Nephron progenitor cell (in vitro differentiated cells): ENCODE data around the gene PDE4C.

Source experiments
- DNase-seq: peaks from one replicate; pipeline ENCODE4 v3.0.0; 2021
- H3K27ac Mint-ChIP-seq: 2 replicates; pipeline ENCODE4 v1.8.0; 2021; ENCODE audit warnings: mild to moderate bottlenecking, moderate library complexity, mixed read lengths
- H3K27me3 Mint-ChIP-seq: 2 replicates; pipeline ENCODE4 v1.8.0; 2021; ENCODE audit warnings: mild to moderate bottlenecking, low read depth, mixed read lengths; ENCODE audit not compliant: poor library complexity
- H3K36me3 Mint-ChIP-seq: 2 replicates; pipeline ENCODE4 v1.8.0; 2021; ENCODE audit warnings: low read depth, mixed read lengths
- H3K4me1 Mint-ChIP-seq: 2 replicates; pipeline ENCODE4 v1.8.0; 2021; ENCODE audit warnings: mixed read lengths
- H3K4me3 Mint-ChIP-seq: 2 replicates; pipeline ENCODE4 v1.8.0; 2021; ENCODE audit warnings: mild to moderate bottlenecking, moderate library complexity, mixed read lengths
- H3K9me3 Mint-ChIP-seq: 2 replicates; pipeline ENCODE4 v1.8.0; 2021; ENCODE audit warnings: mild to moderate bottlenecking, moderate library complexity, mixed read lengths
- CTCF ChIP-seq: fragments of 200-600 bp; sonication (generic); IDR thresholded peaks from 2 replicates; pipeline ENCODE4 v1.5.0; 2021; ENCODE audit warnings: antibody characterized with exemption

PDE4C gene

GRCh38 chr19:18202778-18203407 is 23.3 kb downstream of the PDE4C start:
- Mint-ChIP-seq H3K27ac (no peak overlapping the region), H3K4me1 (peaks cover 35% of the 10 kb centered on the region), H3K27me3 (peaks cover 28% of the 10 kb centered on the region), H3K36me3 (peaks cover 37% of the 10 kb centered on the region), H3K9me3 (no peaks in the 10 kb centered on the region), H3K4me3 (peak overlapping the region; percentile 92)
- DNase-seq: peak; percentile 57
- TF ChIP-seq CTCF: no peak

- Mint-ChIP-seq H3K27ac (no peak overlapping the region), H3K4me3 (peak overlapping the region; percentile 92)
- DNase-seq: no peak
Observed at GRCh38 chr19:18202397-18202777, 23.9 kb downstream of the PDE4C start.

GRCh38 chr19:18198374-18198773 is 27.9 kb downstream of the PDE4C start:
- H3K36me3 Mint-ChIP-seq: peaks cover 37% of the 10 kb centered on the region
- H3K27ac Mint-ChIP-seq: peak overlapping the region; percentile 90
- DNase-seq: no peak
- no peaks in the 10 kb centered on the region for H3K9me3 Mint-ChIP-seq
- peaks cover 34% of the 10 kb centered on the region for H3K4me1 Mint-ChIP-seq
- peaks cover 19% of the 10 kb centered on the region for H3K27me3 Mint-ChIP-seq
- TF ChIP-seq CTCF: no peak
- no peak overlapping the region for H3K4me3 Mint-ChIP-seq

More at GRCh38 chr19:18202397-18202777, 23.9 kb downstream of the PDE4C start:
- Mint-ChIP-seq H3K36me3 (peaks cover 37% of the 10 kb centered on the region), H3K27me3 (peaks cover 28% of the 10 kb centered on the region), H3K4me1 (peaks cover 35% of the 10 kb centered on the region), H3K9me3 (no peaks in the 10 kb centered on the region)
- TF ChIP-seq CTCF: no peak

GRCh38 chr19:18197941-18198340 is 28.3 kb downstream of the PDE4C start:
- H3K4me3 Mint-ChIP-seq: no peak overlapping the region
- peaks cover 30% of the 10 kb centered on the region for H3K4me1 Mint-ChIP-seq
- no peak for DNase-seq
- H3K27ac Mint-ChIP-seq: peak overlapping the region; percentile 90
- H3K36me3 Mint-ChIP-seq: peaks cover 37% of the 10 kb centered on the region
- no peak for TF ChIP-seq CTCF
- H3K9me3 Mint-ChIP-seq: no peaks in the 10 kb centered on the region
- peaks cover 15% of the 10 kb centered on the region for H3K27me3 Mint-ChIP-seq

- H3K27ac Mint-ChIP-seq: no peak overlapping the region
- H3K4me1 Mint-ChIP-seq: peaks cover 25% of the 10 kb centered on the region
- no peak for DNase-seq
- H3K4me3 Mint-ChIP-seq: no peak overlapping the region
- TF ChIP-seq CTCF: no peak
- peaks cover 34% of the 10 kb centered on the region for H3K36me3 Mint-ChIP-seq
- no peaks in the 10 kb centered on the region for H3K9me3 Mint-ChIP-seq
- H3K27me3 Mint-ChIP-seq: peaks cover 11% of the 10 kb centered on the region
Observed at GRCh38 chr19:18197306-18197705, 28.9 kb downstream of the PDE4C start.

- H3K4me3 Mint-ChIP-seq: no peak overlapping the region
- H3K27me3 Mint-ChIP-seq: peaks cover 3% of the 10 kb centered on the region
- H3K4me1 Mint-ChIP-seq: peaks cover 24% of the 10 kb centered on the region
- DNase-seq: no peak
- no peak for TF ChIP-seq CTCF
- H3K27ac Mint-ChIP-seq: no peak overlapping the region
- H3K36me3 Mint-ChIP-seq: peaks cover 27% of the 10 kb centered on the region
- H3K9me3 Mint-ChIP-seq: no peaks in the 10 kb centered on the region
Observed at GRCh38 chr19:18196511-18196845, 29.8 kb downstream of the PDE4C start.
